Stomach smooth muscle (tissue), 2 donors: ENCODE results near the gene MFSD6L.

Experiments used
- H3K27ac ChIP-seq: one replicate; pipeline ENCODE4 v1.7.0; 2013; ENCODE audit warnings: mild to moderate bottlenecking, low read length, inconsistent platforms
- H3K27me3 ChIP-seq, 2 donors: one replicate each; pipeline ENCODE4 v1.7.0; 2013; ENCODE audit warnings: low read length in 2 of 2; ENCODE audit not compliant: insufficient read depth in 2 of 2, control insufficient read depth in 1 of 2
- H3K36me3 ChIP-seq, 2 donors: one replicate each; pipeline ENCODE4 v1.7.0; 2013; ENCODE audit warnings: low read length in 2 of 2; ENCODE audit not compliant: control insufficient read depth in 2 of 2, insufficient read depth in 2 of 2
- H3K4me1 ChIP-seq: one replicate; pipeline ENCODE4 v1.7.0; 2013; ENCODE audit warnings: low read length; ENCODE audit not compliant: control insufficient read depth, insufficient read depth
- H3K4me3 ChIP-seq, 2 donors: one replicate each; pipeline ENCODE4 v1.7.0; 2013; ENCODE audit warnings: low read length in 2 of 2
- H3K9ac ChIP-seq, 2 donors: one replicate each; pipeline ENCODE4 v1.7.0; 2013; ENCODE audit warnings: low read length in 2 of 2, mild to moderate bottlenecking in 1 of 2
- H3K9me3 ChIP-seq, 2 donors: one replicate each; pipeline ENCODE4 v1.7.0; 2013; ENCODE audit warnings: low read length in 2 of 2; ENCODE audit not compliant: control insufficient read depth in 2 of 2
- donor health status: healthy.
- donor health status: Pancreatic carcinoma.

The MFSD6L gene

DNA sequence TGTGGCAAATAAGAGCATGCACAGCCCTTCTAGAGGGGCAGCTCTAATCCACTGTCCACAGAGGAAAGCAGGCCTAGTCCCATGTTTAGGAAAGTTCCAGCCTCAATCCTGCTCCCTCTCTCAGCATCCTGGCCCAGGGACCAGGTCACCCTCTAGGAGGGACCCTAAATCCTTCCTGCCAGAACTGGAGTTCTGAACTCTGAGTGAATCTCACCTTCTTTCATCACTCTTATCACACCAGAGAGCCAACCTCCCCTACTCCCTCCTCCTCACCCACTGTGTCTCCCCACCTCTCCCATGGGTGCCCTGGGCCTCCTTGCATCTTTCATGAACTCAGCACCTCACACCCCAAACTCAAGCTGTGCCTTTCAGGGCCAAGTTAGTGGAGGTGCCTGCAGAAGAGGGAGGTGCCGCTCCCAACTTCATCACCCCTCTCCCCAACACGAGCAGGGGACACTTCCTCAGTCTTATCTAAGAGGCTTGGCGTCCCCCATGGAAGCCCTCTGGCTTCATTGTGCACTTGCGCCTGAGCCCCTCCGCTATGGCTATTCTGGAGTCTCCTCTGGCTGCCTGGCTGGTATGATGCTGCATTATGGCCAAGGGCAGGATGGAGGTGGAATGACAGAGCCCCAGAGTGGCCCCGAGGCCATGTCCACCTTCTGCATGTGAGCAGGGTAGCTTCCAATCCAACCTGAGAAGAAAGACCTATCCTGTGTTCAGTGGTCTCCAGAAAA lies 36.6 kb upstream of the MFSD6L start:
- H3K27ac ChIP-seq, result no peak overlapping the region
- no peaks in the 10 kb centered on the region for H3K36me3 ChIP-seq
- no peak overlapping the region for H3K9ac ChIP-seq
- H3K9me3 ChIP-seq, result peaks cover 0 to 7% of the 10 kb centered on the region in 2 donors
- no peaks in the 10 kb centered on the region for H3K4me1 ChIP-seq
- no peak overlapping the region for H3K4me3 ChIP-seq
- H3K27me3 ChIP-seq, result peaks cover 25 to 29% of the 10 kb centered on the region in 2 donors

- H3K27ac ChIP-seq, result no peak overlapping the region
- H3K27me3 ChIP-seq, result peaks cover 25 to 29% of the 10 kb centered on the region in 2 donors
- no peaks in the 10 kb centered on the region for H3K4me1 ChIP-seq
- H3K4me3 ChIP-seq, result no peak overlapping the region
- H3K9ac ChIP-seq, result no peak overlapping the region
- peaks cover 0 to 7% of the 10 kb centered on the region in 2 donors for H3K9me3 ChIP-seq
- no peaks in the 10 kb centered on the region for H3K36me3 ChIP-seq
Observed at GRCh38 chr17:8835106-8835505, 35.9 kb upstream of the MFSD6L start.

DNA sequence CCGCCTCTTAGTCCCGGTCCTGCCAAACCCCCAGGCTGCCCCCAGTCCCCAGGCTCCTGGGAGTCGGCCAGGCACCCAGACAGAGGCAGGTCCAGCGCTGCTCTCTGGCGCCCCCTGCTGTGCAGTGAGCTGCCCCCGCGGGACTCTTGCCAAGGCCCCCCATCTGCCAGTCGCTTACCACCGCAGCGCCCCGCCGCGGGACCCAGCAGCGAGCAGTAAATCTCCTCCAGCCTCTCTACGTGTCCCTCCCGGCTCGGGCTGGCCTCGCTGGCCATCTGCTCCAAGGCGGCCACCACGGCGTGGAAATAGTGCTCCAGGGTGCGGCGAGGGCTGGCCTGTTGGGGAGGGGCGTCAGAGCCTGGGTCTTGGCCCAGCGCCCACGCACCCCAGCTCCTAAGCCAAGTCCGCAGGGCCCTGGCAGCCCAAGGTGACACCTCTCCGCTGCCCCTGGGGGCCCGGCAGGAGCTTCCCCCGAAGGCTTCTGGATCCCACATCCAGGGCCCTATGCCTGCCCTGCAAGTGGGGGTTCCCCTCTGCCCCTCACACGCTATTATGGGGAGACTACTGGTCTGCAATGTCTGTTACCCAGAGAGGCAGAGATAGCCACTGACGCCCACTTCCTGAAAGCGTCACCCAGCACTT lies 33.7 kb upstream of the MFSD6L start:
- no peak overlapping the region for H3K4me3 ChIP-seq
- no peaks in the 10 kb centered on the region for H3K36me3 ChIP-seq
- no peak overlapping the region for H3K27ac ChIP-seq
- no peak overlapping the region for H3K9ac ChIP-seq
- H3K9me3 ChIP-seq, result peaks cover 0 to 7% of the 10 kb centered on the region in 2 donors
- H3K4me1 ChIP-seq, result no peaks in the 10 kb centered on the region
- peaks cover 25 to 36% of the 10 kb centered on the region in 2 donors for H3K27me3 ChIP-seq

DNA sequence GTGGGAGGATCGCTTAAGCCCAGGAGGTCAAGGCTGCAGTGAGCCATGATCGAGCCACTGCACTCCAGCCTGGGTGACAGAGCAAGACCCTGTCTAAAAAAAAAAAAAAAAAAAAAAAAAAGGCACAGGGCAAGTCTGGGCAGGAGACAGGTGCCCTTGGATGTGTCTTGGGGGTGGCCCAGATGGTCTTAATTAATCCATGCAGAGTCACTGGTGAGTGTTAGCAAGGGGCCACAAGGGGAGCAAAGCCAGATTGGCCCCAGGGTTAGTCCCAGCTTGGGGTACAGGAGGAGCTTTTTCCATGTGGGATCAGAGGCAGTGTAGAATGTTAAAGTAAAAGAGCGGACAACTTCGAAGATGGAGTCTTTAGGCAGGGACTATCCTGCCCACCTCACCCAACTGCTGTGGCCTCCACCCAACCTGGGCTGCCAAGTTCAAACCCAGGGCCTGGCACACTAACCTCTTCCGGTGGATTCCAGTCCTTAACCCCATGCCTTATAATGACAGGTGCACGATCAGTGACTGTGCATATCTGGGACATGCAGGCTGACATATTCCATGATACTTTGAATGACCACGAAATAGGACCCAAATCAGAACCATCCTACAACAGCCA lies 32.2 kb upstream of the MFSD6L start:
- no peak overlapping the region for H3K9ac ChIP-seq
- H3K4me1 ChIP-seq, result no peaks in the 10 kb centered on the region
- H3K9me3 ChIP-seq, result peaks cover 0 to 7% of the 10 kb centered on the region in 2 donors
- peaks cover 15 to 29% of the 10 kb centered on the region in 2 donors for H3K27me3 ChIP-seq
- no peak overlapping the region for H3K4me3 ChIP-seq
- no peaks in the 10 kb centered on the region for H3K36me3 ChIP-seq
- H3K27ac ChIP-seq, result no peak overlapping the region

DNA sequence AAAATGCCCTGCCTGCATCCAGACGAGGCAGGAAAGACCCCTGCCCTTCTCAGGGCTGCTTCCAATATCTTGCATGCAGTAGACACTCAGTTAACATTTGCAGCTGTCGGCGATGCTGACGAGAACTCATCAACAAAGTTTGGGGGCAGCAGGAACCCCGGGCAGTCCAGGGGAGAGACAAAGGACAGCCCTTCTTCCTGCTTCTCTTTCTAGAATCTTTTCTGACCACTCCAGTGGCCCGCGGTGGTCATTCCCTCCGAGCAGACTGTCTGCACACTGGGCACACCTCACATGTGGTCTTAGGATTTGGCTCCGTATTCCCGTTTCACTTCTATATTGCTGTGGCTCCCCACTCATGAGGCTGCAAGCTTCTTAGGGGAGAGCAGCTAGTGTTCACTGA lies 31.0 kb upstream of the MFSD6L start:
- no peak overlapping the region for H3K4me3 ChIP-seq
- H3K36me3 ChIP-seq, result no peaks in the 10 kb centered on the region
- H3K9me3 ChIP-seq, result no peaks in the 10 kb centered on the region
- no peak overlapping the region for H3K27ac ChIP-seq
- H3K9ac ChIP-seq, result no peak overlapping the region
- H3K4me1 ChIP-seq, result no peaks in the 10 kb centered on the region
- H3K27me3 ChIP-seq, result peaks cover 9 to 23% of the 10 kb centered on the region in 2 donors

- Histone ChIP-seq H3K9ac (no peak overlapping the region), H3K9me3 (peaks cover 0 to 3% of the 10 kb centered on the region in 2 donors), H3K36me3 (no peaks in the 10 kb centered on the region), H3K27ac (no peak overlapping the region), H3K4me3 (no peak overlapping the region), H3K4me1 (no peaks in the 10 kb centered on the region), H3K27me3 (peaks cover 9 to 23% of the 10 kb centered on the region in 2 donors)
Observed at GRCh38 chr17:8829036-8829941, 30.1 kb upstream of the MFSD6L start.

DNA sequence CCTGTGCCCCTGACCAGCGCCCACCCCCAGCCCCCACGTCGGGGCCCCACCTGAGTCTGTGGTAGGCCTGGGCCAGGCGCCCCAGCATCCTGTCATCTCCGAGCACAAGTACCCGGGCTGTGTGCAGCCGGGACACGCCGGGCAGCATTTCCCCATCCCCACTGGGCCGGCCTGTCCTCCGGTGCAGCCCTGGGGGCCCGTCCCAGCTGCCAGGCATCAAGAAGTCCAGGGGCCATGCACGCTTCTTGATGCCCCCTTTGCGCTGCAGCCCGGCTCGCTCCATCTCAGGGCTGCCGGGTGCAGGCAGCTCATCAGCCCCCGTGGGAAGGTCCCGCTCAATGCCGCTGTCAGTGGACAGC lies 29.3 kb upstream of the MFSD6L start:
- Histone ChIP-seq H3K4me3 (no peak overlapping the region), H3K9ac (no peak overlapping the region), H3K27me3 (peaks cover 9 to 23% of the 10 kb centered on the region in 2 donors), H3K4me1 (no peaks in the 10 kb centered on the region), H3K27ac (no peak overlapping the region), H3K36me3 (no peaks in the 10 kb centered on the region), H3K9me3 (peaks cover 0 to 3% of the 10 kb centered on the region in 2 donors)

DNA sequence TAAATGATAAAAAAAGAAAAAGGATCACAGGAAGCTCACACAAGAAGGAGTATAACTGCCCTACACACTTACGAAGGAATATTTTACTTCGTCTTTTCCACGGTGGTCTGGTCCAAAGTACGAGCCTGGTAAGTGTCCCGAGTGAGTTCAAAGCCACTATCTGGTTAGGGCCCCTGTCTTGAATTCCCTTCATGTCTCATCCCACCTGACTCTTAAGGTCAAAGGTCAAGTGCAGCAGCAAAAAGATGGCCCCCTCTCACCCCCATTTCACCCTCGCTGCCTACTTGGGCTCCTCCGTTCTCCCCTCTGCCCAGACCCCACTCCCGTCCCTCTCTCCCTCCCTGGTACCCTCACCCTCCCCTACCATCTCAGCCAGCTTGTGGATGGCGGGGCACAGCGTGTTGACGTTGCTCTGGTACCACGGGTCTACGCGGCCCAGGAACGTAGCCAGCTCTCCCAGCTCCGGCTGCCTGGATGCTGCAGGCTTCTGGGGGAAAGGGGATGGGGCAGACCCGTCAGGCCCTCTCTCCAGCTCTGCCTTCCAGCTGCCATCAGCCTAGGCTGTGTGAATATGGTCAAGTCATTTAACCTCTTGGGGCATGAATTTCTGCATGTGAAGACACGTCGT lies 27.8 kb upstream of the MFSD6L start:
- H3K27ac ChIP-seq, result no peak overlapping the region
- no peaks in the 10 kb centered on the region for H3K36me3 ChIP-seq
- no peak overlapping the region for H3K9ac ChIP-seq
- no peak overlapping the region for H3K4me3 ChIP-seq
- H3K27me3 ChIP-seq, result peaks cover 0 to 29% of the 10 kb centered on the region in 2 donors
- peaks cover 2 to 3% of the 10 kb centered on the region in 2 donors for H3K9me3 ChIP-seq
- no peaks in the 10 kb centered on the region for H3K4me1 ChIP-seq

DNA sequence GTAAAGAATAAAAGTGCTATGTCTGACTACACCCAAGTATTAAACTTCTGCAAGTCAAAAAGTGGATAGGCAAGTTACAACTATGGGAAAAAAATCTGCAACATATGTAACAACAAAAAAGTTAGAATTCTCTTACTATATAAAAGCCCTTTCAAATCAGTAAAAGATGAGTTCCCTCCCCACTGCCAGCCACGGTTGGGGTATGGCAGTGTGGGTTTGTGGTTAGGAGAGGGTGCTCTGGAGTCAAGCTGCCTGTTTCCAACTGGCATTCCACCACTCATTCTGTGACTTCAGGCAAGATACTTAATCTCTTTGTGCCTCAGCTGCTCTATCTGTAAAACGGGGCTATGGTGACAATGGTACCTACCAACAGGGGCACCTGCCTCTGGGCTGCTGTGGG lies 26.6 kb upstream of the MFSD6L start:
- H3K27ac ChIP-seq, result no peak overlapping the region
- no peak overlapping the region for H3K9ac ChIP-seq
- no peak overlapping the region for H3K4me3 ChIP-seq
- H3K4me1 ChIP-seq, result no peaks in the 10 kb centered on the region
- H3K9me3 ChIP-seq, result peaks cover 2 to 3% of the 10 kb centered on the region in 2 donors
- no peaks in the 10 kb centered on the region for H3K36me3 ChIP-seq
- H3K27me3 ChIP-seq, result peaks cover 0 to 24% of the 10 kb centered on the region in 2 donors

- Histone ChIP-seq H3K27me3 (peaks cover 0 to 20% of the 10 kb centered on the region in 2 donors), H3K36me3 (no peaks in the 10 kb centered on the region), H3K4me3 (no peak overlapping the region), H3K9me3 (peaks cover 2 to 3% of the 10 kb centered on the region in 2 donors), H3K9ac (no peak overlapping the region), H3K4me1 (no peaks in the 10 kb centered on the region), H3K27ac (no peak overlapping the region)
Observed at GRCh38 chr17:8823279-8823678, 24.1 kb upstream of the MFSD6L start.
